ENCODE data around the gene RAB5B. TPM values are rescaled to one million over a fixed set of nuclear protein-coding genes. Genes with fewer than 3 reads are reported as not detected.
A peak's percentile ranks its signal among the peaks of the same experiment; 100 is the strongest.

Gene RAB5B
- total RNA-seq, 2 donors from 2014 or later, result 93.5 to 108 TPM

- Histone ChIP-seq H3K4me1 (peaks cover 0 to 17% of the 10 kb centered on the region in 2 donors), H3K27me3 (no peaks in the 10 kb centered on the region), H3K9me3 (no peaks in the 10 kb centered on the region), H3K27ac (no peak overlapping the region), H3K36me3 (no peaks in the 10 kb centered on the region), H3K4me3 (no peak overlapping the region)
- no peak for DNase-seq (ENCODE audit: low spot score)
- TF ChIP-seq CTCF (IDR thresholded peaks at IDR 0.05), result no peak
Measured at GRCh38 chr12:55965240-55965639, 8.6 kb upstream of the RAB5B start.

- Histone ChIP-seq H3K4me3 (peak within 1 kb of the TSS; percentile 70 to 80), H3K27me3 (no peaks in the 10 kb centered on the region), H3K4me1 (peaks cover 0 to 17% of the 10 kb centered on the region in 2 donors), H3K9me3 (no peaks in the 10 kb centered on the region), H3K27ac (peak within 1 kb of the TSS; percentile 77 to 83), H3K36me3 (no peaks in the 10 kb centered on the region)
- TF ChIP-seq CTCF (IDR thresholded peaks at IDR 0.05), result no peak
- no peak for DNase-seq (ENCODE audit: low spot score)
Measured at GRCh38 chr12:55965941-55966407, 7.9 kb upstream of the RAB5B start, which contains the start of gene PMEL. Gene PMEL (minus strand): TSS chr12:55966042. CDS start chr12:55966011, 31 bp downstream.

GRCh38 chr12:55966408-55967281 lies 7.2 kb upstream of the RAB5B start, which contains the start of gene CDK2:
Gene CDK2 (plus strand): TSS chr12:55966830. CDS start chr12:55967009, 179 bp downstream.
- Histone ChIP-seq H3K36me3 (no peaks in the 10 kb centered on the region), H3K27me3 (no peaks in the 10 kb centered on the region), H3K4me3 (peak within 1 kb of the TSS; percentile 70 to 80), H3K4me1 (peaks cover 0 to 17% of the 10 kb centered on the region in 2 donors), H3K9me3 (no peaks in the 10 kb centered on the region), H3K27ac (peak within 1 kb of the TSS; percentile 77 to 83)
- TF ChIP-seq CTCF (IDR thresholded peaks at IDR 0.05), result no peak
- DNase-seq (ENCODE audit: low spot score), result peak; percentile 96

- Histone ChIP-seq H3K4me3 (no peak overlapping the region), H3K36me3 (no peaks in the 10 kb centered on the region), H3K27ac (no peak overlapping the region), H3K9me3 (no peaks in the 10 kb centered on the region), H3K27me3 (no peaks in the 10 kb centered on the region), H3K4me1 (peaks cover 0 to 23% of the 10 kb centered on the region in 2 donors)
- TF ChIP-seq CTCF (IDR thresholded peaks at IDR 0.05), result no peak
- DNase-seq (ENCODE audit: low spot score), result no peak
Measured at GRCh38 chr12:55969356-55969755, 4.5 kb upstream of the RAB5B start.

GRCh38 chr12:55970775-55971174 lies 3.1 kb upstream of the RAB5B start:
- H3K36me3 ChIP-seq, result no peaks in the 10 kb centered on the region
- no peak for TF ChIP-seq CTCF (IDR thresholded peaks at IDR 0.05)
- H3K4me1 ChIP-seq, result peaks cover 0 to 32% of the 10 kb centered on the region in 2 donors

More at GRCh38 chr12:55970775-55971174, 3.1 kb upstream of the RAB5B start:
- no peaks in the 10 kb centered on the region for H3K27me3 ChIP-seq
- no peak overlapping the region for H3K4me3 ChIP-seq
- DNase-seq (ENCODE audit: low spot score), result no peak
- no peak overlapping the region for H3K27ac ChIP-seq
- H3K9me3 ChIP-seq, result no peaks in the 10 kb centered on the region

All from right atrium auricular region (tissue), 2 donors.